ENCODE measurements around the gene CUX1. TPM values are rescaled to one million over a fixed set of nuclear protein-coding genes. Genes with fewer than 3 reads are reported as not detected.

The CUX1 gene
- total and polyA plus RNA-seq, 10 of the 15 experiments (the other 5 are each of a cell fraction or from before 2014, with no cell fraction given), result 6.1 to 48.6 (median 25.9) TPM

GRCh38 chr7:102005933-102006480, 188.6 kb downstream of the CUX1 start:
- Histone ChIP-seq H4K20me1 (ENCODE audit: control insufficient read depth, insufficient read depth) (no peaks in the 10 kb centered on the region), H3K4me2 (ENCODE audit: control insufficient read depth, insufficient read depth) (no peak overlapping the region)
- SMC1A ChIA-PET (ENCODE audit: uncharacterized antibody, unreplicated experiment), result interaction anchor here (1.6 kb wide), 1 partner anchor 8 kb away, joined by 4 read pairs; no protein-coding TSS in a partner anchor

DNA sequence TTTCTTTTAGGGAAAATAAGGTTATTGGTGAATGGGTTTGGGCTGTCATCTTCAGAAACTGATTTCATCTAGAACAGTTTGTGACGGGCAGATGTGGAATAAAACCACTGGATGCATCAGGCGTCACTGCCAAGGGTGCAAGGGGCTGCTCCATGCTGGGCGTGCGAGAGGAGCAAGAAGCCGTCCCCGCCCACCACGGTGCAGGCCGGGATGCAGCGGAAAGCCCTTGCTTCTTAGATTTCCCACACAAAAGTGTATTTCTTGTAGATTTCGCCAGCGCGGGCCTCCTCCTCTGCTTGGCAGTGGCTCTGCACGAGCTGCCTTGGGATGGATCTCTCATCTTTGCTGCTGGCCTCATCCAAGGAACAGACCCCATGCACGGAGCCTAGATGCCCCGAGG, 189.3 kb downstream of the CUX1 start:
- no peaks in the 10 kb centered on the region for H3K9me3 ChIP-seq (replicated peaks; ENCODE audit: control insufficient read depth, insufficient read depth, low read length)
- H2AFZ ChIP-seq (ENCODE audit: control insufficient read depth, low read depth, low read length), result no peak overlapping the region
- H3K36me3 ChIP-seq (ENCODE audit: control insufficient read depth in 2 of 2, insufficient read depth in 2 of 2, low read length in 1 of 2), result peaks cover 1 to 3% of the 10 kb centered on the region in 2 experiments; a peak in 2 of 4 replicates
- ChIA-PET CTCF (no interaction called here), RAD21 (ENCODE audit: unreplicated experiment) (no interaction called here), POLR2A (no interaction called here), SMC1A (ENCODE audit: uncharacterized antibody, unreplicated experiment) (no interaction called here)
- H4K20me1 ChIP-seq (ENCODE audit: control insufficient read depth, insufficient read depth), result no peaks in the 10 kb centered on the region
- no peak overlapping the region for H3K4me2 ChIP-seq (ENCODE audit: control insufficient read depth, insufficient read depth)
- no peaks in the 10 kb centered on the region for H3K27me3 ChIP-seq (replicated peaks in 1 of 2; ENCODE audit: control insufficient read depth in 2 of 2, insufficient read depth in 2 of 2, low read length in 1 of 2)
- no TSS peak for BruUV-seq (replicated peaks)
- H3K9ac ChIP-seq (ENCODE audit: control insufficient read depth, insufficient read depth, low read length), result no peak overlapping the region
- H3K79me2 ChIP-seq (ENCODE audit: control insufficient read depth, insufficient read depth, low read length), result no peaks in the 10 kb centered on the region; the same call in 1 of the 2 replicates
- 98% methylated on average over 15 of the region's 15 CpGs for WGBS (ENCODE audit: insufficient coverage, insufficient replicate concordance, low lambda C conversion rate, missing lambda C conversion rate)
- no peak overlapping the region for H3K4me3 ChIP-seq
- intact Hi-C loops (cut with micrococcal nuclease; ENCODE audit: unreplicated experiment) (no loop called here), in situ Hi-C loops (cut with MboI) (no loop called here)
- ATAC-seq (no peak), FAIRE-seq (no peak), DNase-seq (ENCODE audit: low read depth, low spot score) (no peak)
- TF ChIP-seq SREBF1 (IDR thresholded peaks at IDR 0.05; ENCODE audit: low read length) (no peak), BACH1 (IDR thresholded peaks at IDR 0.05; ENCODE audit: borderline replicate concordance) (no peak)
- peaks cover 8% of the 10 kb centered on the region; the same call in 1 of the 2 replicates for H3K4me1 ChIP-seq (ENCODE audit: control insufficient read depth, insufficient read depth, low read length)
- no peak overlapping the region for H3K27ac ChIP-seq (ENCODE audit: control insufficient read depth, insufficient read depth)

More at GRCh38 chr7:102005933-102006480, 188.6 kb downstream of the CUX1 start:
- H3K27ac ChIP-seq (ENCODE audit: control insufficient read depth, insufficient read depth), result no peak overlapping the region
- RAD21 ChIA-PET (ENCODE audit: unreplicated experiment), result no interaction called here
- intact Hi-C loops (cut with micrococcal nuclease; ENCODE audit: unreplicated experiment), result no loop called here
- no peak for ATAC-seq
- no peak overlapping the region for H3K4me3 ChIP-seq
- no TSS peak for BruUV-seq (replicated peaks)
- no peak overlapping the region for H3K9ac ChIP-seq (ENCODE audit: control insufficient read depth, insufficient read depth, low read length)
- H3K27me3 ChIP-seq (replicated peaks in 1 of 2; ENCODE audit: control insufficient read depth in 2 of 2, insufficient read depth in 2 of 2, low read length in 1 of 2), result no peaks in the 10 kb centered on the region
- TF ChIP-seq HDGF (IDR thresholded peaks at IDR 0.05), result no peak
- no peak for TF ChIP-seq POLR2A (IDR thresholded peaks at IDR 0.05; ENCODE audit: low read depth, low read length)
- TF ChIP-seq RAD51 (IDR thresholded peaks at IDR 0.05), result no peak
- TF ChIP-seq ZNF622 (IDR thresholded peaks at IDR 0.05), result no peak
- no peak for TF ChIP-seq ATF2 (IDR thresholded peaks at IDR 0.05; ENCODE audit: low read length)
- no peak for TF ChIP-seq GABPA (IDR thresholded peaks at IDR 0.05; ENCODE audit: low read depth)
- 89% methylated on average over 23 of the region's 23 CpGs for WGBS (ENCODE audit: insufficient coverage, insufficient replicate concordance, low lambda C conversion rate, missing lambda C conversion rate)
- H3K36me3 ChIP-seq (ENCODE audit: control insufficient read depth in 2 of 2, insufficient read depth in 2 of 2, low read length in 1 of 2), result peaks cover 1 to 3% of the 10 kb centered on the region in 2 experiments; a peak in 2 of 4 replicates
- no peak for DNase-seq (ENCODE audit: low read depth, low spot score)
- POLR2A ChIA-PET, result no interaction called here
- peaks cover under 1% of the 10 kb centered on the region for H3K79me2 ChIP-seq (ENCODE audit: control insufficient read depth, insufficient read depth, low read length)
- H2AFZ ChIP-seq (ENCODE audit: control insufficient read depth, low read depth, low read length), result no peak overlapping the region
- H3K4me1 ChIP-seq (ENCODE audit: control insufficient read depth, insufficient read depth, low read length), result peaks cover 9% of the 10 kb centered on the region; the same call in 1 of the 2 replicates
- in situ Hi-C loops (cut with MboI), result no loop called here
- CTCF ChIA-PET, result interaction anchor here (0.5 kb wide), 1 partner anchor 225 kb away, joined by 4 read pairs; no protein-coding TSS in a partner anchor
- no peak for FAIRE-seq
- H3K9me3 ChIP-seq (replicated peaks; ENCODE audit: control insufficient read depth, insufficient read depth, low read length), result no peaks in the 10 kb centered on the region
